ENCODE measurements around the gene RYR3.

GRCh38 chr15:33440900-33441299 lies 130.1 kb downstream of the RYR3 start:
- TF ChIP-seq CTCF (IDR thresholded peaks at IDR 0.05) (no peak), EZH2 (IDR thresholded peaks at IDR 0.05; ENCODE audit: borderline replicate concordance, insufficient read depth, low read depth, low read length, poor library complexity, severe bottlenecking) (no peak)
